ENCODE measurements around the gene CAMTA1. TPM values are rescaled to one million over a fixed set of nuclear protein-coding genes. Genes with fewer than 3 reads are reported as not detected.

The CAMTA1 gene
- total RNA-seq, 1 donor from 2014 or later = 62.9 TPM

DNA sequence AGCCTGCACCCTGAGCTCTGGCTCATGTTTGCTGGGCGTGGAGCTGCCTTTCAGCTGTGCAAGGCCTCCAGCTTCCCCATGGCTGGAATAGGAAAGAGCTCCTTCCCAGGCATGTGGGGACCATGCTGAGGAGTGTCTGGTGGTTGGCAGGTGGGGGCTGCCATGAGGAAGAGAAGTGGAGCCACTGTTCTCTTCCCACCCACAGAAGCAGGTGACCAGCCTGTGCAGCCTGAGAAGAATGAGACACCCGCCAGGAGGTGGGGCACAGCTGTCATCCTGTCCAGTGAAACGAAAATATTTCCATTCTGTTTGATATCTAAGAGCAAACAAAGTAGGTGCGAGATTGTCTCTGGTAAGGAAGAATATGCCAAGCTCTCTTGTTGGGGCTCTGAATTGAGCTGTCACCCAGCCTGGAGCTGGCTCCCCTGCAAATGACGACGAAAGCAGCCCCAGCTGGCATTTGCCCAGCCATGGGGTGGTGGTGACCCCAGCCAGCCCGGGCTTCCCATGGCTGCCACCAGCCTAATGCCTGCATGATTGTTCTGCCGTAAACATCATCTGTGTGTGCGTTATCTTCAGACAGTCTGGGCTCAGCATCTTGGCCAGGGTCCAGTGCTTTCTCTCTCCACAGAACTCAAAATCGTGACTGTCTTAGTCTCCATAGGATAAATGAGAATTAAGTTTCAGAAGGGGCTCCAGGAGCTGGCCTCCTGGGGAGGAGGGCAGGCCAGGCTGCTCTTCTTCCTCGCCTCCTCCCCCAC lies 556.1 kb downstream of the CAMTA1 start:
- intact Hi-C loops (cut with DNase I) = no loop called here
- no peaks in the 10 kb centered on the region for H3K27me3 ChIP-seq
- no peaks in the 10 kb centered on the region for H3K9me3 ChIP-seq
- H3K4me1 ChIP-seq = no peaks in the 10 kb centered on the region
- no peaks in the 10 kb centered on the region for H3K36me3 ChIP-seq
- no peak overlapping the region for H3K4me3 ChIP-seq
- no peak for DNase-seq (ENCODE audit: extremely low spot score in 2 of 2)
- no peak for TF ChIP-seq POLR2AphosphoS5 (IDR thresholded peaks at IDR 0.05; ENCODE audit: insufficient read depth in 1 of 2, low read depth in 1 of 2)
- TF ChIP-seq, protein P1, sequence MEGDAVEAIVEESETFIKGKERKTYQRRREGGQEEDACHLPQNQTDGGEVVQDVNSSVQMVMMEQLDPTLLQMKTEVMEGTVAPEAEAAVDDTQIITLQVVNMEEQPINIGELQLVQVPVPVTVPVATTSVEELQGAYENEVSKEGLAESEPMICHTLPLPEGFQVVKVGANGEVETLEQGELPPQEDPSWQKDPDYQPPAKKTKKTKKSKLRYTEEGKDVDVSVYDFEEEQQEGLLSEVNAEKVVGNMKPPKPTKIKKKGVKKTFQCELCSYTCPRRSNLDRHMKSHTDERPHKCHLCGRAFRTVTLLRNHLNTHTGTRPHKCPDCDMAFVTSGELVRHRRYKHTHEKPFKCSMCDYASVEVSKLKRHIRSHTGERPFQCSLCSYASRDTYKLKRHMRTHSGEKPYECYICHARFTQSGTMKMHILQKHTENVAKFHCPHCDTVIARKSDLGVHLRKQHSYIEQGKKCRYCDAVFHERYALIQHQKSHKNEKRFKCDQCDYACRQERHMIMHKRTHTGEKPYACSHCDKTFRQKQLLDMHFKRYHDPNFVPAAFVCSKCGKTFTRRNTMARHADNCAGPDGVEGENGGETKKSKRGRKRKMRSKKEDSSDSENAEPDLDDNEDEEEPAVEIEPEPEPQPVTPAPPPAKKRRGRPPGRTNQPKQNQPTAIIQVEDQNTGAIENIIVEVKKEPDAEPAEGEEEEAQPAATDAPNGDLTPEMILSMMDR (IDR thresholded peaks at IDR 0.05) = no peak
- no peak for TF ChIP-seq POLR2A (IDR thresholded peaks at IDR 0.05)
- H3K27ac ChIP-seq = no peak overlapping the region

DNA sequence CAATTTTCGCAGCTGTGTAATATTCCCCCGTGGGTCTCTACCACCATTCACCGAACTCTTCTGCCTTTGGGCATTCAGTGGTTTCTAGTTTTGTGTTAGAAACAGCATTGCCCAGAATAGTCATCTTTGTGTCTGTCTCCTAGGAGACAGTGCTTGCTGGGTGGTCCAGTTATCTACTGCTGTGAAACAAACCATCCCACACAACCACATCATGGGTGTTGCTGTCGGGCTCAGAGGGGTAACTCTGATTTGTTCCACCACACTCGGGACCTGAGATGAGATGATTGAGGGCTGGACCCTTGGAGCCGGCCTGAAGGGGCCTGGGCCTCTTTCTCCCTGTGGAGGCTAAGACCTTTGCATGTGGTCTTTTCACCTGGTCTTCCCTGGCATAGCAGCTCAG lies 558.6 kb downstream of the CAMTA1 start:
- TF ChIP-seq POLR2AphosphoS5 (IDR thresholded peaks at IDR 0.05; ENCODE audit: insufficient read depth in 1 of 2, low read depth in 1 of 2) (no peak), POLR2A (IDR thresholded peaks at IDR 0.05) (no peak)
- TF ChIP-seq, protein P1 (IDR thresholded peaks at IDR 0.05) = no peak
- Histone ChIP-seq H3K9me3 (no peaks in the 10 kb centered on the region), H3K4me1 (no peaks in the 10 kb centered on the region), H3K36me3 (no peaks in the 10 kb centered on the region), H3K27ac (no peak overlapping the region), H3K27me3 (no peaks in the 10 kb centered on the region), H3K4me3 (no peak overlapping the region)
- DNase-seq (ENCODE audit: extremely low spot score in 2 of 2) = no peak
- intact Hi-C loops (cut with DNase I) = no loop called here

DNA sequence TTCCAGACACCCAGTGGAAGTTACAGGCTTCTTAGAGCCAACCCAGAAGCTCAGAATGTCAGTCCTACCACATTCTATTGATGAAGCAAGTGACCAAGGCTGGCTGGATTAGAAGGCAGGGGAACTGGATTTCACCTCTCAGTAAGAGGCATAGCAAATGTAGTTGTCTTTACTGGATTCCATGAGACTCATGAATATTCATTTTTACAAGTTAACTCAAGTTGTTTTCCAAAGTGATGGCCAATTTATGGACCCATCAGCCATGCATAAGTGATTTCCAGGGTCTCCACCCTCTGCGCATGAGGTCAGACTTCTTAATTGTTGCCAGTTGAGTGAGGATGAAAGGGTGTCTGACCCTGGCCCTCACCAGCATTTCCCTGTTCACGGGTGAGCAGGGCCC lies 559.0 kb downstream of the CAMTA1 start:
- no peak for DNase-seq (ENCODE audit: extremely low spot score in 2 of 2)
- no peaks in the 10 kb centered on the region for H3K27me3 ChIP-seq
- no peaks in the 10 kb centered on the region for H3K9me3 ChIP-seq
- no peak overlapping the region for H3K4me3 ChIP-seq
- H3K36me3 ChIP-seq = no peaks in the 10 kb centered on the region
- TF ChIP-seq, protein P1 (IDR thresholded peaks at IDR 0.05) = no peak
- TF ChIP-seq POLR2AphosphoS5 (IDR thresholded peaks at IDR 0.05; ENCODE audit: insufficient read depth in 1 of 2, low read depth in 1 of 2) = no peak
- TF ChIP-seq POLR2A (IDR thresholded peaks at IDR 0.05) = no peak
- H3K4me1 ChIP-seq = no peaks in the 10 kb centered on the region
- no peak overlapping the region for H3K27ac ChIP-seq
- intact Hi-C loops (cut with DNase I) = no loop called here

DNA sequence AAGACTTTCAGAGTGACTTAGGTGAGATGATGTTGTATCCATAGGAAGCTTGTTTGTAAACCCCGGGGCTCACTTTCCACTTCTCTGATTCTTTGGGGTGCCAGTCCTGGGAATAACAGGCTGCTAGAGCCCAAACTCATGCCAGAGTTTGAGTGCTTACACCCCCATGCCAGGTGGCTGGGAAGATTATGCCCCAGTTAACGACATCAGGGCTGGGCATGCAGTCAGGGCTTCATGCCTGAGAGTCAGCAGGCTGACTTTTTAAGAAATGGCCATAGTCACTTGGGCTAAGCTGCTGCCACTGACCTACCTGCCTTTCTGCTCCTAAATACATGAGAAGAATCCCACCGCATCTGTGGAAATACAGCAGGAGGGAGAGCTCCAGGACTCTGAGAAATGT lies 560.3 kb downstream of the CAMTA1 start:
- H3K27me3 ChIP-seq = no peaks in the 10 kb centered on the region
- no peaks in the 10 kb centered on the region for H3K36me3 ChIP-seq
- DNase-seq (ENCODE audit: extremely low spot score in 2 of 2) = no peak
- H3K9me3 ChIP-seq = no peaks in the 10 kb centered on the region
- no peaks in the 10 kb centered on the region for H3K4me1 ChIP-seq
- TF ChIP-seq POLR2A (IDR thresholded peaks at IDR 0.05) (no peak), POLR2AphosphoS5 (IDR thresholded peaks at IDR 0.05; ENCODE audit: insufficient read depth in 1 of 2, low read depth in 1 of 2) (no peak)
- TF ChIP-seq, protein P1 (IDR thresholded peaks at IDR 0.05) = no peak
- H3K27ac ChIP-seq = no peak overlapping the region
- intact Hi-C loops (cut with DNase I) = no loop called here
- no peak overlapping the region for H3K4me3 ChIP-seq

DNA sequence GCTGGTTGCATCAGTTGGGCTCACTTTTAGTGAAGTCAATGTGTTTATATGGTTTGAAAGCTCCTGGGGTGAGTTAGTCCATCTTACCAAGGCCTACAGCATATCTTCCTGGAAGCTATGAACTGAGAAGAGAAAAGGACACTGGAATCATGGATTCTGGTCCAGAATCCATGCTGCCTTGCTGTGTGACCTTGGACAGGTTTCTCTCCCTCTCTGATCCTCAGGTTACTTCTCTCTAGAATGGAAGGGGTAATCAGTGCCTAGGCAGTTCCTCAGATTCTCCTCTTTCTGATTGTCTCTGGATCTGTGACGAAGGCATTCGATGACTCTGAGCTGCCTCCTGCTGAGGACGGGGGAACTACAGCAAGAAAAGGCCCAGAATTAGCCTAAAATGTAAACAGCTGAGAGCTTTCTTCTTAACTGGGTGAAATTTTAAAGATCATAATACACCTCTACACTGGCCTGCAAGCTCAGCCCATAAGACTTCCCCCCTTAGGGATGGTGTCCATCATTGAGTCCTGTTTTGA lies 560.9 kb downstream of the CAMTA1 start:
- Histone ChIP-seq H3K27ac (no peak overlapping the region), H3K4me1 (no peaks in the 10 kb centered on the region), H3K9me3 (no peaks in the 10 kb centered on the region), H3K36me3 (no peaks in the 10 kb centered on the region), H3K4me3 (no peak overlapping the region), H3K27me3 (no peaks in the 10 kb centered on the region)
- no peak for TF ChIP-seq POLR2A (IDR thresholded peaks at IDR 0.05)
- DNase-seq (ENCODE audit: extremely low spot score in 2 of 2) = no peak
- intact Hi-C loops (cut with DNase I) = no loop called here
